ENCODE results near the gene ARL2. TPM values are rescaled to one million over a fixed set of nuclear protein-coding genes. Genes with fewer than 3 reads are reported as not detected.
"Not testable (repeated sequence)": the region's sequence is repeated elsewhere in the genome, so short reads cannot be mapped to it uniquely, and the experiment has no call there.

ARL2 gene
- polyA plus RNA-seq, 3 donors, result 34.3 to 40.4 (median 34.4) TPM

GRCh38 chr11:65003282-65003681, 10.7 kb upstream of the ARL2 start:
- Histone ChIP-seq H3K4me2 (replicated peaks; ENCODE audit: extremely low read depth, low read length, poor library complexity, severe bottlenecking) (no peak overlapping the region), H3K9ac (ENCODE audit: insufficient read depth, low read length, poor library complexity, severe bottlenecking) (no peak overlapping the region), H3K4me1 (ENCODE audit: control insufficient read depth in 1 of 2, insufficient read depth in 2 of 2, low read length in 2 of 2) (no peaks in the 10 kb centered on the region), H4K20me1 (ENCODE audit: insufficient read depth, low read length) (no peaks in the 10 kb centered on the region), H3K27me3 (ENCODE audit: control insufficient read depth in 2 of 2, insufficient read depth in 2 of 2, low read length in 2 of 2) (no peaks in the 10 kb centered on the region), H3K36me3 (replicated peaks in 1 of 2; ENCODE audit: control insufficient read depth in 1 of 2, insufficient read depth in 2 of 2, low read length in 2 of 2) (no peaks in the 10 kb centered on the region), H3K9me3 (replicated peaks in 1 of 2; ENCODE audit: control insufficient read depth in 1 of 2, insufficient read depth in 1 of 2, low read length in 2 of 2) (no peaks in the 10 kb centered on the region), H3K79me2 (ENCODE audit: insufficient read depth, low read length) (no peaks in the 10 kb centered on the region), H3K4me3 (replicated peaks in 1 of 3; ENCODE audit: low read depth in 2 of 3, low read length in 3 of 3) (no peak overlapping the region), H3K27ac (ENCODE audit: low read depth in 1 of 2, low read length in 2 of 2) (no peak overlapping the region), H2AFZ (ENCODE audit: insufficient read depth, low read depth, low read length, poor library complexity, severe bottlenecking) (no peak overlapping the region)
- no peaks in the 10 kb centered on the region for H3K36me3 Mint-ChIP-seq
- 89% methylated on average over 4 of the region's 7 CpGs for WGBS (ENCODE audit: insufficient coverage)
- H3K4me1 Mint-ChIP-seq, result peaks cover 3% of the 10 kb centered on the region
- TF ChIP-seq, protein P1, sequence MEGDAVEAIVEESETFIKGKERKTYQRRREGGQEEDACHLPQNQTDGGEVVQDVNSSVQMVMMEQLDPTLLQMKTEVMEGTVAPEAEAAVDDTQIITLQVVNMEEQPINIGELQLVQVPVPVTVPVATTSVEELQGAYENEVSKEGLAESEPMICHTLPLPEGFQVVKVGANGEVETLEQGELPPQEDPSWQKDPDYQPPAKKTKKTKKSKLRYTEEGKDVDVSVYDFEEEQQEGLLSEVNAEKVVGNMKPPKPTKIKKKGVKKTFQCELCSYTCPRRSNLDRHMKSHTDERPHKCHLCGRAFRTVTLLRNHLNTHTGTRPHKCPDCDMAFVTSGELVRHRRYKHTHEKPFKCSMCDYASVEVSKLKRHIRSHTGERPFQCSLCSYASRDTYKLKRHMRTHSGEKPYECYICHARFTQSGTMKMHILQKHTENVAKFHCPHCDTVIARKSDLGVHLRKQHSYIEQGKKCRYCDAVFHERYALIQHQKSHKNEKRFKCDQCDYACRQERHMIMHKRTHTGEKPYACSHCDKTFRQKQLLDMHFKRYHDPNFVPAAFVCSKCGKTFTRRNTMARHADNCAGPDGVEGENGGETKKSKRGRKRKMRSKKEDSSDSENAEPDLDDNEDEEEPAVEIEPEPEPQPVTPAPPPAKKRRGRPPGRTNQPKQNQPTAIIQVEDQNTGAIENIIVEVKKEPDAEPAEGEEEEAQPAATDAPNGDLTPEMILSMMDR (IDR thresholded peaks at IDR 0.05), result no peak
- no peak overlapping the region for H3K27ac Mint-ChIP-seq
- no peaks in the 10 kb centered on the region for H3K9me3 Mint-ChIP-seq
- intact Hi-C loops (cut with micrococcal nuclease), result no loop called here
- H3K27me3 Mint-ChIP-seq (ENCODE audit: low read depth in 3 of 3), result peaks cover 4 to 8% (median 6%) of the 10 kb centered on the region in 3 donors
- H3K4me3 Mint-ChIP-seq, result no peak overlapping the region
- DNase-seq, result no peak

- H3K9me3 ChIP-seq (replicated peaks in 1 of 2; ENCODE audit: control insufficient read depth in 1 of 2, insufficient read depth in 1 of 2, low read length in 2 of 2); H3K36me3 Mint-ChIP-seq; H3K4me3 ChIP-seq (replicated peaks in 1 of 3; ENCODE audit: low read depth in 2 of 3, low read length in 3 of 3); H3K4me1 ChIP-seq (ENCODE audit: control insufficient read depth in 1 of 2, insufficient read depth in 2 of 2, low read length in 2 of 2); H3K27me3 Mint-ChIP-seq (ENCODE audit: low read depth in 3 of 3); intact Hi-C loops (cut with micrococcal nuclease); H3K27ac Mint-ChIP-seq; H3K4me1 Mint-ChIP-seq; H3K4me3 Mint-ChIP-seq; H3K9ac ChIP-seq (ENCODE audit: insufficient read depth, low read length, poor library complexity, severe bottlenecking); H3K79me2 ChIP-seq (ENCODE audit: insufficient read depth, low read length); H3K4me2 ChIP-seq (replicated peaks; ENCODE audit: extremely low read depth, low read length, poor library complexity, severe bottlenecking); H3K27me3 ChIP-seq (ENCODE audit: control insufficient read depth in 2 of 2, insufficient read depth in 2 of 2, low read length in 2 of 2); H3K9me3 Mint-ChIP-seq; H2AFZ ChIP-seq (ENCODE audit: insufficient read depth, low read depth, low read length, poor library complexity, severe bottlenecking); H3K27ac ChIP-seq (ENCODE audit: low read depth in 1 of 2, low read length in 2 of 2); H3K36me3 ChIP-seq (replicated peaks in 1 of 2; ENCODE audit: control insufficient read depth in 1 of 2, insufficient read depth in 2 of 2, low read length in 2 of 2); H4K20me1 ChIP-seq (ENCODE audit: insufficient read depth, low read length); DNase-seq: not testable (repeated sequence)
- WGBS (ENCODE audit: insufficient coverage), result 80% methylated on average over 1 of the region's 3 CpGs
Observed at GRCh38 chr11:65003968-65004367, 10.0 kb upstream of the ARL2 start.
